LHCN-M2 (cell line): ENCODE data around the gene PHAX. TPM values are rescaled to one million over a fixed set of nuclear protein-coding genes. Genes with fewer than 3 reads are reported as not detected.
A peak's percentile ranks its signal among the peaks of the same experiment; 100 is the strongest.
"Not testable (repeated sequence)": the region's sequence is repeated elsewhere in the genome, so short reads cannot be mapped to it uniquely, and the experiment has no call there.

ENCODE experiments used
- DNase-seq: peaks from one replicate; pipeline ENCODE4 v3.0.0-alpha.2; 2012; ENCODE audit warnings: low read depth
- polyA plus RNA-seq: library from polyadenylated mRNA; unstranded; fragments of >200 nt; gene quantifications from one replicate; pipeline ENCODE4 v1.2.1, GENCODE V29; 2012; ENCODE audit warnings: missing spikeins
- total RNA-seq: library from RNA; depleted of rRNA; stranded (reverse); fragments of >200 nt; gene quantifications from 2 replicates; pipeline ENCODE4 v1.2.3, GENCODE V29; 2014; rRNA removed

The PHAX gene, protein sequence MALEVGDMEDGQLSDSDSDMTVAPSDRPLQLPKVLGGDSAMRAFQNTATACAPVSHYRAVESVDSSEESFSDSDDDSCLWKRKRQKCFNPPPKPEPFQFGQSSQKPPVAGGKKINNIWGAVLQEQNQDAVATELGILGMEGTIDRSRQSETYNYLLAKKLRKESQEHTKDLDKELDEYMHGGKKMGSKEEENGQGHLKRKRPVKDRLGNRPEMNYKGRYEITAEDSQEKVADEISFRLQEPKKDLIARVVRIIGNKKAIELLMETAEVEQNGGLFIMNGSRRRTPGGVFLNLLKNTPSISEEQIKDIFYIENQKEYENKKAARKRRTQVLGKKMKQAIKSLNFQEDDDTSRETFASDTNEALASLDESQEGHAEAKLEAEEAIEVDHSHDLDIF
- total RNA-seq: 78.2 and 101 TPM in 2 replicates
- polyA plus RNA-seq: 45.0 TPM

DNA sequence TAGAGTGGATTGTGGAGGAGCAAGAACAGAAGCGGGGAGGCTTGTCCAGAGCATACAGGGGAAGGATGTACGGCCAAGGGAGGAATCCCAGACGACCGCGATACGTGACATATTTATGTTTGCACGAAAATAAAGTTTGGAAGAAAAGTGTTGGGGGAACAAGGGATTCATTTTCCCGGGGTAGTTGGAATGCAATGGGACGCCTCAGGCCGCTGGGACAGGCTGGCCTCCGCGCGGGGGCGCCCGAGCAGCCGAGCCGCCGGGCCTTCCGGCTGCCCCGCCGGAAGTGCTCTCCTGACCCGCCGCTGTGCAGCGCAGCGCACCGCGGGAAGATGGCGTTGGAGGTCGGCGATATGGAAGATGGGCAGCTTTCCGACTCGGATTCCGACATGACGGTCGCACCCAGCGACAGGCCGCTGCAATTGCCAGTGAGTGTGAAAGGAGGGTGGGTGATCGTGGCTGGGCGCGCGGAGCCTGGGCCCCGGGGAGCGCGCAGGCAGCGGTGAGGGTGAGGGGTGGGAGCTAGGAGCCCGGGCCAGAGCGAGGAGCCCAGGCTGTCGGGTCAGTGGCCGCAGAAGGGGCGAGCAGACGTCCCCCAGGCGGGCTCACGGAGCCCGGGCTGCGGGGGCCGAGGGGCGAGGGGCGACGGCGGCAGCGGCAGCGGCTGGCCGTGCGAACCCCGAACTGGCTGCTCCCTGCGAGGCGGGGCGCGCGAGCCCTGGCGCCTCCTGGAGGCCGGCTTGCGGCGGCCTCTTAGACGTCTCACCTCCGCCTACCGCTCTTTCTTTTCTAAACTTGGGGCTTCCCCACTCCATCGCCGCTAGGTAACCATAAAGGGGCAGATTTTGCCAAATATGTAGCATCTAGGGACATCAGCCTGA, at the start of gene PHAX:
Gene PHAX, plus strand, starts transcription at position 317 of the 881 bp plus-strand sequence. Its CDS starts 16 bp downstream, at position 333.
- peak; percentile 76 for DNase-seq

DNA sequence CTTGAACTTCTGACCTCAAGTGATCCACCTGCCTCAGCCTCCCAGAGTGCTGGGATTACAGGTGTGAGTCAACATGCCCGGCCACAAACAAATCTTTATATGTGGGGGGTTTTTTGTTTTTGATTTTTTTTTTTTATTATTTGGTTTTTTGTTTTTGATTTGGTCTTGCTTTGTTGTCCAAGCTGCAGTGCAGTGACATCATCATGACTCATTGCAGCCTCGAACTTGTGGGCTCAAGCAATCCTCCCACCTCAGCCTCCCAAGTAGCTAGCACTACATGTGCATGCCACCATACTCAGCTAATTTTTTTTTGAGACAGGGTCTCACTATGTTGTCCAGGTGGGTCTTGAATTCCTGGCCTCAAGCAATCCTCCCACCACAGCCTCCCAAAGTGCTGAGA, 48.1 kb upstream of the PHAX start:
- peak; percentile 31 for DNase-seq

GRCh38 chr5:126555101-126555500, 45.6 kb upstream of the PHAX start:
- not testable (repeated sequence) for DNase-seq

- no peak for DNase-seq
Measured at GRCh38 chr5:126561908-126562307, 38.8 kb upstream of the PHAX start.

GRCh38 chr5:126562823-126563222, 37.9 kb upstream of the PHAX start:
- no peak for DNase-seq

DNA sequence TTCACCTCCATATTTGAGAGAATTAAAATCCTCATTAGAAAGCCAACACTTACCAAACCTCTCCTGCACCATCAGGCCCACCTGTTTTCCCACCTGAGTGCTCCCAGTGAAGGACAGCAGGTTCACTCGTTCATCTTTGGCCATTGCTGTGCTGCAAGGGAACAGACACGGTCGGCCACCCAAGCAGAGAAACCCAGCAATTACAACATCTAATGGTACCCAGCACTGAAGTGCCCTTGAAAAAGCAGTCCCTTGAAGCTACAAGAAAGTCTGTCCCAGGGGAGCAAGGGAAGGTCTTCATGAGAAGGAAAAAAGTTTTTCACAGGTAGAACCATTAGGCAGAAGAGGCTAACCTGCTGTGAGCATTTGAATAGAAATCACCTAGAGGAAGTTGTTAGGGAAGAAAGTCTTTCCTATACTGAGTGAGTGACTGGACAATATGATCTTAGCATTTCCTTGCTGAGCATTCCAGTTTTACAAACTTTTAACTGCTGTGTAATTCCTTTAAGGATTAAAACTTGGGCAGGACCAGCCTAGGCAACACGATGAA, 32.5 kb upstream of the PHAX start:
- DNase-seq: no peak

- no peak for DNase-seq
Measured at GRCh38 chr5:126575644-126576043, 25.1 kb upstream of the PHAX start.

- no peak for DNase-seq
Measured at GRCh38 chr5:126576974-126577373, 23.8 kb upstream of the PHAX start.

DNA sequence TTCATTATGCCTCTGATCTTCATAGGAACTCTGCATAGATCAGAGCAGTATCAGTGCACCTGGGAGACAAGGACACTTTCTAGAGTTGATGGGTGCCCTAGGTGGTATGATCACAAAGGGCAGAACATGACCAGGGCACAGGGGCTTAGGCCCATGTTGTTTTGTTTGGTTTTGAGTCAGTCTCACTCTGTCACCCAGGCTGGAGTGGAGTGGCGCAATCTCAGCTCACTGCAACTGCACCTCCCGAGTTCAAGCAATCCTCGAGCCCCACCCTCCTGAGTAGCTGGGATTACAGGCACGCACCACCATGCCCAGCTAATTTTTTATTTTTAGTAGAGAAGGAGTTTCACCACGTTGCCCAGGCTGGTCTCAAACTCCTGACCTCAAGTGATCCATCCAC, 23.3 kb upstream of the PHAX start:
- no peak for DNase-seq

DNA sequence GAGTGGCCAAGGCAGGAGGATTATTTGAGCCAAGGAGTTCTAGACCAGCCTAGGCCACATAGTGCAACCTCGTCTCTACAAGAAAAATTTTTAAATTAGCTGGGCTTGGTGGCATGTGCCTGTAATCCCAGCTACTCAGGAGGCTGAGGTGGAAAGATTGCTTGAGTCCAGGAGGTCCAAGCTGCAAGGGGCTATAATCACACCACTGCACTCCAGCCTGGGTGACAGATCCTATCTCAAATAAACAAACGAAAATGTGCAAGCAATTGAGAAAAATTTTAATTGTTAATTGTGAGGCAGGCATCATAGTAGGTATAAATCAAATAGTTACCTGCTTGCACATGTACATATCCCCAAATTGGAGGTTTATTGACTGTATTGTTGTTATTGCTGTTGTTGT, 21.0 kb upstream of the PHAX start:
- no peak for DNase-seq

GRCh38 chr5:126583761-126584160, 17.0 kb upstream of the PHAX start:
- no peak for DNase-seq

DNA sequence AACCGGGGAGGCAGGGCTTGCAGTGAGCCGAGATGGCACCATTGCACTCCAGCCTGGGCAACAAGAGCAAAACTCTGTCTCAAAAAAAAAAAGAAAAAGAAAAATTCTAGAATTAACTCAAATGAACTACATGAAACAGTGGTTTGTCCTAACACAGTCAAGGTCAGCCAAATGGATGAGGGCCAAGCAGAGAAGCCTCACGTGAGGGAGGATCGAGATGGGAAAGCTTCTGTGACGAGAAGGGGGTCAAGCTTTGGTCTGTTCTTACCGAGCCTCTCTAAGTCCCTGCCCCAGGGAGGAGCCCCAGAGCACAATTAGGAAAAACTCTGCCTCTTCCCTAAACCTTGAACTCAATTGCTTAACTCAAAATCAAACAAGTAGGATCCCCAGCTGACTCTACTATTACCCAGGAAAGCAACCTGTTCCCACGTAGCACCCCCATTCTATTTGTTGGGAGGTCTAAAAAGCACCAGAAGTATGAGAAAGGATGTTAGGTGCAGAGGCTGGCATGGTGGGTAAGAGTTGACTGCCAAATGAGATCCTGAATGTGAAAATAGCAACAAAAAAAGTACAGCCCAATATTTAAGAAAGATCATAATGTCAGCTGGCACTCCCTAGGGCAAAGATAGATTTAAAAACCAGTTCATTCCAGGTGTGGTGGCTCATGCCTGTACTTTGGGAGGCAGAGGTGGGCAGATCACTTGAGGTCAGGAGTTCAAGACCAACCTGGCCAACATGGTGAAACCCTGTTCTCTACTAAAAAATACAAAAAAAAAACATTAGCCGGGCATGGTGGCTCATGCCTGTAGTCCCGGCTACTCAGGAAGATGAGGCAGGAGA, 13.0 kb upstream of the PHAX start:
- DNase-seq: no peak

DNA sequence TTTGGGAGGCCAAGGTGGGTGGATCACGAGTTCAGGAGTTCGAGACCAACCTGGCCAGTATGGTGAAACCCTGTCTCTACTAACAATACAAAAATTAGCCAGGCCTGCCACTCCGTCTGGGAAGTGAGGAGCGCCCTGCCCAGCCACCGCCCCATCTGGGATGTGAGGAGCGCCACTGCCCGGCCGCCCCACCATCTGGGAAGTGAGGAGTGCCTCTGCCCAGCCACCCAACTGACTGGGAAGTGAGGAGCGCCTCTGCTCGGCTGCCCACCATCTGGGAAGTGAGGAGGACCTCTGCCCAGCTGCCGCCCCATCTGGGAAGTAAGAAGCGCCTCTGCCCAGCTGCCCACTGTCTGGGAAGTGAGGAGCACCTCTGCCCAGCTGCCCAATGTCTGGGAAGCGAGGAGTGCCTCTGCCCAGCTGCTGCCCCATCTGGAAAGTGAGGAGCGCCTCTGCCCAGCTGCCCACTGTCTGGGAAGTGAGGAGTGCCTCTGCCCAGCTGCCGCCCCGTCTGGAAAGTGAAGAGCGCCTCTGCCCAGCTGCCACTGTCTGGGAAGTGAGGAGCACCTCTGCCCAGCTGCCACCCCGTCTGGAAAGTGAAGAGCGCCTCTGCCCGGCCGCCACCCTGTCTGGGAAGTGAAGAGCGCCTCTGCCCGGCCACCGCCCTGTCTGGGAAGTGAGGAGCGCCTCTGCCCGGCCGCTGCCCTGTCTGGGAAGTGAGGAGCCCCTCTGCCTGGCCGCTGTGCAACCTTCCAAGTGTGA, 11.0 kb upstream of the PHAX start:
- no peak for DNase-seq

DNA sequence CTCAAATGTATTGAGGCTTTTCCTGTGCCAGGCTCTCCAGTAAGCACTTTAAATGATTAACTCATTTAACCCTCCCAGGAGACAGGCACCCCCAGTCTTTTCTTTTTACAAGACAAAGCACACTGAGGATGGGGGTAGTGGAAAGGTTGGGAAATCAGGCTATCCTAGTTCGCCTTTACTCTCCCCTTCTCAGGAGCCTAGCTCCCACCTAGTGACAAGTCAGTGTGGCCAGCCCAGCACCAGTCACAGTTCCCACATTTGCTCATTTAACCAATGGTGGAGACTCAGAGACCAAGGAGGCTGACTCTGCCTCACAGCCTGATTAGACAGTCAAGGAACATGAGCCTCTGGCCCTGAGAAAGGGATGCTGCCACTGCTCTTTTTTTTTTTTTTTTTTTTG, 9.2 kb upstream of the PHAX start:
- no peak for DNase-seq

DNA sequence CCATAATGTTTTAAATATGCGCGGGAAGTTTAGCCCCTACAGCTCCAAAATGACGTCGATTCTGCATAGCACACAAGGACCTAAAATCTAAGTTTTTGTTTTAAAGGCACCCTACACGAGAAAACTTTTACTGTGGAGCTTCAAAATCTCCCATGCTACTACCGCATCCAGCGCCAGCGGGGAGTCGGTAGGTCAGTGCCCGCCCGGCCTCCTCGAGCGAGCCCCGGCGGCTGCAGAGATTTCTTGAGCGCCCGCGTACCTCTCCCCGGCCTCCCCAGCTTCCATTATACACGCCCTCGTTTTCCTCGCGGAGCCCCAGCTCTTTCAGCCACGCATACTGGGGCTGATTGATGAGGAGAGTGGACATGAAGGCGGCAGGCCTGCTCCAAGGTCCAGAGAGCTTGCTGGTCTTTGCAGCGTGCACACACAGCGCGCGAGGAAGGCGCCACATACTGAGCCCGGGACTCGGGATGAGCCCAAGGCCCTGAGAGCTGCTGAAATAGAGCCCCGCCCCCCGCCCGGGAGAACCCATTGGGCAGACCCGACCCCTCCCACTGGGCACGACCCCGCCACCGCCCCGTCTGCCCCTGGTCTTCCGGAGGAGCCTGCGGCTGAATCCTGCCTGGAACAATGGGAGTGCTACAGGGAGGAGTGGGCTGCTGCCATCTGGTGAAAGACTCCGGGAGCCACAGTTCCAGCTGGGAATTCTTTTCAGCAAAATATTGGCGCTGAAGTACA, 5.8 kb upstream of the PHAX start, which contains the start of gene ALDH7A1:
Gene ALDH7A1, minus strand, starts transcription at position 472 of the 738 bp plus-strand sequence. Its CDS starts 21 bp downstream, at position 451.
- DNase-seq: peak; percentile 95

DNA sequence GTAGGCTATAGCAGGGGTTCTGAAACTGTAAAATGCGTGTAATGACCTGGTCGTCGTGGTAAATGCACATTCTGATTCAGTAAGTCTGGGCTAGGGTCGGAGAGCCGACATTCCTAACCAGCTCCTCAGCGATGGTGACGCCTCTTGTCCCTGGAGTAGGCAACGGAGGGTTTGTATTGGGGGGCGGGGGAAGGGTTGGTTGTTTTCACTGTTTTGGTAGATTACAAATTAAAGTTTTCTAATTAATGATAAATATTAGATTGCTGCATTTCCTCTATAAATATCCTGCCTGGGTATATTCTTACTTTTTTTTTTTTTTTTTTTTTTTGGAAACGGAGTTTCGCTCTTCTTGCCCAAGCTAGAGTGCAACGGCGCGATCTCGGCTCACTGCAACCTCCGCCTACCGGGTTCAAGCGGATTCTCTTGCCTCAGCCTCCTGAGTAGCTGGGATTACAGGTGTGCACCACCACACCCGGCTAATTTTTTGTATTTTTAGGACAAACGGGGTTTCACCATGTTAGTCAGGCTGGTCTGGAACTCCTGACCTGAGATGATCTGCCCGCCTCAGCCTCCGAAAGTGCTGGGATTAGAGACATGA, 5.2 kb upstream of the PHAX start:
- no peak for DNase-seq

DNA sequence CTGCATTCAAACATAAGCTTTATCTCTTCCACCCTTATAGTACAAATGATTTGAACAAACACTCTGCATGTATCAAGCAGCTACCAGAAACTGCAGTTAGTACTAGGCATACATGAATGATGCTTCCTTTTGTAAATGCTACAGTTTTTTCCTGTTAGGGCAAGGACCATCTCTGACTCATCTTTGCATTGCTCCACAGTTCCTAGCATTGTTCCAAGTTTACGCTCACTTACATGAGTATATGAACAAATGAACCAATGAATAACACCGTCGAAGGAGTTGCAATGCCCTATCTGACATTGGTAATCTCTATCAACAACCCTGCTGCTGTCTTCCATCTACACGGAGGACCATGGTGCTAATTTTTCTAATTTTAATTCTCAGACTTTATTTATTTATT, 3.6 kb upstream of the PHAX start:
- peak; percentile 21 for DNase-seq

- DNase-seq: no peak
Measured at GRCh38 chr5:126599499-126599898, 1.2 kb upstream of the PHAX start.

GRCh38 chr5:126599971-126600630, 646 bp upstream of the PHAX start:
- not testable (repeated sequence) for DNase-seq
